ENCODE measurements around the gene RASSF5.

Gene RASSF5

DNA sequence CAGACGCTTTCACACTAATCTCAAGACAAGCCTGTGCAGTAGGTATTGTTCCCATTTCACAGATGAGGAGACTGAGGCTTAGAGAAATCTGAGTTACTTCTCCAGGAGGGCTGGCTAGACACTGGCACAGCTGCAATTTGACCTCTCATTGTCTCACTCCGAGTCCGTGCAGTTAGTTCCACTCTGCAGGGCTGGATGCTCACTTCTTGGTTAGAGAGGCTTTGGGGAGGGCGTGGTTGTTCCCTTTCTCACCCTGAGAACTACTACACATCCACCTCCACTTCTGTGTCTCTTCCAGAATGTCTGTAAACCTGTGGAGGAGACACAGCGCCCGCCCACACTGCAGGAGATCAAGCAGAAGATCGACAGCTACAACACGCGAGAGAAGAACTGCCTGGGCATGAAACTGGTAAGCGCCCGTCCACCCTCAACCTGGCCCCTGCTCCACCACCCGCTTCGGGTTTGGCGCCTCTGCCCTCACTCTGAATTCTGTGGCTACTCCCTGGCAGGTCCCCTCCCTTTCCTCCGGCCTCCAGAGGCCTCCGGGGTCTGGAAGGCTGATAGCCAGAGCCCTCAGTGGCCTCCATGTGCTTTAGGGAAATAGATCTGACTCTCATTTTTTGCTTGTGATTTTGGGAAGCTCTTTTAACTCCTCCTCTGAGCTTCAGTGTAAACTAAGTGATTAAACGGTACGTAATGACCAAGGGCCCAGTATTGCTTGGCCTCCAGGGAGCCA is 75.8 kb downstream of the RASSF5 start:
- no peak overlapping the region for H3K4me3 ChIP-seq (ENCODE audit: low read depth, low read length)
- TF ChIP-seq, protein P1, sequence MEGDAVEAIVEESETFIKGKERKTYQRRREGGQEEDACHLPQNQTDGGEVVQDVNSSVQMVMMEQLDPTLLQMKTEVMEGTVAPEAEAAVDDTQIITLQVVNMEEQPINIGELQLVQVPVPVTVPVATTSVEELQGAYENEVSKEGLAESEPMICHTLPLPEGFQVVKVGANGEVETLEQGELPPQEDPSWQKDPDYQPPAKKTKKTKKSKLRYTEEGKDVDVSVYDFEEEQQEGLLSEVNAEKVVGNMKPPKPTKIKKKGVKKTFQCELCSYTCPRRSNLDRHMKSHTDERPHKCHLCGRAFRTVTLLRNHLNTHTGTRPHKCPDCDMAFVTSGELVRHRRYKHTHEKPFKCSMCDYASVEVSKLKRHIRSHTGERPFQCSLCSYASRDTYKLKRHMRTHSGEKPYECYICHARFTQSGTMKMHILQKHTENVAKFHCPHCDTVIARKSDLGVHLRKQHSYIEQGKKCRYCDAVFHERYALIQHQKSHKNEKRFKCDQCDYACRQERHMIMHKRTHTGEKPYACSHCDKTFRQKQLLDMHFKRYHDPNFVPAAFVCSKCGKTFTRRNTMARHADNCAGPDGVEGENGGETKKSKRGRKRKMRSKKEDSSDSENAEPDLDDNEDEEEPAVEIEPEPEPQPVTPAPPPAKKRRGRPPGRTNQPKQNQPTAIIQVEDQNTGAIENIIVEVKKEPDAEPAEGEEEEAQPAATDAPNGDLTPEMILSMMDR (IDR thresholded peaks at IDR 0.05; ENCODE audit: low read depth, low read length): no peak

DNA sequence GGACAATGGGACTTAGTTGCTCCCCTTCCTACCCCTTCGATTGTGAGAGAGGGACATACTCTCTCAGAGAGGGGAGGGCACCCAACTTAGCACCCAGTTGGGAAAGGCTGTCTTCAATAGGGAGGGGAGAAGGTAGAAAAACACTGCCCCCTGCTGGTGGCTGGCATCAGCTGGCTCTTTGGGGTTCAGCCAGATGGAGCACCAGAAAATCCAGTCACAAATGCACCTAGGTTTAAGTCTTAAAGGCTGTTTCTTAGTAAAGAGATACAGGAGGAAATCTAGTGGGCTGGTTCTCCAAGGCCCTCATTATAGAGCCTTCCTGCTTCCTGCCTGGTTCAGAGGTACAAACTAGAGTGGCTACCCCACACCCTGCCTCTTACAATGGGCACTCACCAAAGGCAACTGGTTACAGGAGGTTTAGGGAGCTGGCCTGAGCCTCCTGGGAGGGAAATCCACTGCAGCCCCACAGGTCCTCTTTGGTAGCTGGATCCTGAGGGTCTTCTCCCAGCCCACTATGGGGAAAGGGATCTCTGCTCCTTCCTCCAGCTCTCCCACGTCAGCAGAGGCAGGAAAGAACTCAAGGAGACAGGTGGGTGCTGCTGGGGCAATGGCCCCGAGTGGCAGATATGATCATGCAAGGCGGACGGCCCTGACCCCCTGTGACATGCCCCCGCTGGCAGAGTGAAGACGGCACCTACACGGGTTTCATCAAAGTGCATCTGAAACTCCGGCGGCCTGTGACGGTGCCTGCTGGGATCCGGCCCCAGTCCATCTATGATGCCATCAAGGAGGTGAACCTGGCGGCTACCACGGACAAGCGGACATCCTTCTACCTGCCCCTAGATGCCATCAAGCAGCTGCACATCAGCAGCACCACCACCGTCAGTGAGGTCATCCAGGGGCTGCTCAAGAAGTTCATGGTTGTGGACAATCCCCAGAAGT is 76.6 kb downstream of the RASSF5 start:
- TF ChIP-seq, protein P1 (IDR thresholded peaks at IDR 0.05; ENCODE audit: low read depth, low read length): peak; percentile 92
- no peak overlapping the region for H3K4me3 ChIP-seq (ENCODE audit: low read depth, low read length)

DNA sequence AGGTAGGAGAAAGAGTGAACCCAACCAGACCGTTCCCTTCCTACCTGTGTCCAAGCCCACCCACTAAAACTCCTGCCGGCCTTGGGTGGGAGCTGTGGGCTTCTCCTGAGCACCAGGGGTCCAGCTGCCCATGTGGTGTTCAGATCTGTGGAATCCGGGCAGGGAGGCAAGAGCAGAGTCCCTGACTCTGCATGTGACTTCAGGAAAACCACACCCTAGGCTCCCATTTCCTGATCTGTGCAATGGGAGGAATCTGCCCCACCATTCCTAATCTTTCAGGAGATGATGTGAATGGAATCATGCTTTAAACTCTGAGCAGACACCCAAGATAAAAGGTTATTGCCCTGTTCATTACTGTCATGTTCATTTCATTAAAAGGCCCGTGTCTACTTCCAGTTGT is 77.4 kb downstream of the RASSF5 start:
- no peak overlapping the region for H3K4me3 ChIP-seq (ENCODE audit: low read depth, low read length)
- TF ChIP-seq, protein P1 (IDR thresholded peaks at IDR 0.05; ENCODE audit: low read depth, low read length): no peak

DNA sequence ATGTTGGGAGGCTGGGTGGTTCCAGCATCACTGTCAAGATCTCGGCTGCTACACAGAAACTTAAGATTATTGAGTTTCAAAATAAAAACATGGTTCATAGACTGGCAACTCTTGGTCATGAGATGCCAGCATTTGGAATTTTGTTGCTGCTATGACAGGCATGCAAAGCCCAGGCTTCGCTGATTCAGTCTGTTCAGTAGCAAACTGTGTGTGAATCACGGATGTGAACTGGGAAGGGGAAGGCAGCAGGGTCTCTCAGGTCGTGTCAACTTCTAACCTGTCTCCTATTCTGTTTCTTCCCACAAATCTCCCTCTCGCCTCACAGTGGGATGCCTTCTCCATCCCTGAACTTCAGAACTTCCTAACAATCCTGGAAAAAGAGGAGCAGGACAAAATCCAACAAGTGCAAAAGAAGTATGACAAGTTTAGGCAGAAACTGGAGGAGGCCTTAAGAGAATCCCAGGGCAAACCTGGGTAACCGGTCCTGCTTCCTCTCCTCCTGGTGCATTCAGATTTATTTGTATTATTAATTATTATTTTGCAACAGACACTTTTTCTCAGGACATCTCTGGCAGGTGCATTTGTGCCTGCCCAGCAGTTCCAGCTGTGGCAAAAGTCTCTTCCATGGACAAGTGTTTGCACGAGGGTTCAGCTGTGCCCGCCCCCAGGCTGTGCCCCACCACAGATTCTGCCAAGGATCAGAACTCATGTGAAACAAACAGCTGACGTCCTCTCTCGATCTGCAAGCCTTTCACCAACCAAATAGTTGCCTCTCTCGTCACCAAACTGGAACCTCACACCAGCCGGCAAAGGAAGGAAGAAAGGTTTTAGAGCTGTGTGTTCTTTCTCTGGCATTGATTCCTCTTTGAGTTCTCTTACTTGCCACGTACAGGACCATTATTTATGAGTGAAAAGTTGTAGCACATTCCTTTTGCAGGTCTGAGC is 79.4 kb downstream of the RASSF5 start:
- TF ChIP-seq, protein P1 (IDR thresholded peaks at IDR 0.05; ENCODE audit: low read depth, low read length): no peak
- H3K4me3 ChIP-seq (ENCODE audit: low read depth, low read length): no peak overlapping the region

DNA sequence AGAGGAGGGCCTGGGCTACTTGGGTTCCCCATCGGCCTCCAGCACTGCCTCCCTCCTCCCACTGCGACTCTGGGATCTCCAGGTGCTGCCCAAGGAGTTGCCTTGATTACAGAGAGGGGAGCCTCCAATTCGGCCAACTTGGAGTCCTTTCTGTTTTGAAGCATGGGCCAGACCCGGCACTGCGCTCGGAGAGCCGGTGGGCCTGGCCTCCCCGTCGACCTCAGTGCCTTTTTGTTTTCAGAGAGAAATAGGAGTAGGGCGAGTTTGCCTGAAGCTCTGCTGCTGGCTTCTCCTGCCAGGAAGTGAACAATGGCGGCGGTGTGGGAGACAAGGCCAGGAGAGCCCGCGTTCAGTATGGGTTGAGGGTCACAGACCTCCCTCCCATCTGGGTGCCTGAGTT is 80.6 kb downstream of the RASSF5 start:
- no peak overlapping the region for H3K4me3 ChIP-seq (ENCODE audit: low read depth, low read length)
- TF ChIP-seq, protein P1 (IDR thresholded peaks at IDR 0.05; ENCODE audit: low read depth, low read length): no peak

DNA sequence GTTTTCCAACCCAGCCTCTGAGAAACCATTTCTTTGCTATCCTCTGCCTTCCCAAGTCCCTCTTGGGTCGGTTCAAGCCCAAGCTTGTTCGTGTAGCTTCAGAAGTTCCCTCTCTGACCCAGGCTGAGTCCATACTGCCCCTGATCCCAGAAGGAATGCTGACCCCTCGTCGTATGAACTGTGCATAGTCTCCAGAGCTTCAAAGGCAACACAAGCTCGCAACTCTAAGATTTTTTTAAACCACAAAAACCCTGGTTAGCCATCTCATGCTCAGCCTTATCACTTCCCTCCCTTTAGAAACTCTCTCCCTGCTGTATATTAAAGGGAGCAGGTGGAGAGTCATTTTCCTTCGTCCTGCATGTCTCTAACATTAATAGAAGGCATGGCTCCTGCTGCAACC is 81.2 kb downstream of the RASSF5 start:
- H3K4me3 ChIP-seq (ENCODE audit: low read depth, low read length): no peak overlapping the region
- TF ChIP-seq, protein P1 (IDR thresholded peaks at IDR 0.05; ENCODE audit: low read depth, low read length): no peak

Data from WI38 (cell line).